ENCODE measurements around the gene DCHS2.

DCHS2 gene

DNA sequence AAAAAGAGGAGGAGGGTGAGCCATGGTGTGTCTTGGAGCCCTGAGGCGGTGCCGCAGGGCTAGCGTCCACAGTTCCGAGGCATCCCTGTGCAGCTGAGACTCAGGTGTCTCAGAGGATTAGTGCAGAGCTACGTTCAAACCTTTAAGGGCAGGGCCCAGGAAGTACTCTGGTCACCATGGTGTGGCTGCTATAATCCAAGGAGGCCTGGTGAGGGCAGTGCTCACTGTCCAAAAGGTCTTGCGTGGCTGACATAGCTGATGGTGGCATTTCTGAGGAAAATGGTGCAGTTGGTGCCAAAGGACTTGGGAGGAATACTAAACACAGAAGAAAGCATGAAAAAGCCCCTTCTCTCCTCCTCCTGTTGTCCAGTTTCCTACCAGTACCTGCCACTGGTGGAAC lies 146.9 kb downstream of the DCHS2 start:
- no peak overlapping the region for H4K91ac ChIP-seq (ENCODE audit: low read depth, low read length)
- no peaks in the 10 kb centered on the region for H3K9me3 ChIP-seq (ENCODE audit: insufficient read depth, low read depth, low read length)
- no peak overlapping the region for H2AK5ac ChIP-seq (ENCODE audit: low read length)
- no peak overlapping the region for H3K14ac ChIP-seq (ENCODE audit: low read length)
- H3K4me2 ChIP-seq (ENCODE audit: low read length) = no peak overlapping the region
- WGBS (ENCODE audit: extremely low coverage, insufficient coverage, insufficient read length) = no CpG with 5 or more reads among the region's 6 CpGs
- no peak overlapping the region for H2AFZ ChIP-seq (ENCODE audit: insufficient read depth, low read length, poor library complexity)
- no peak overlapping the region for H4K12ac ChIP-seq (ENCODE audit: low read depth, low read length)
- H3K27me3 ChIP-seq (ENCODE audit: insufficient read depth, low read length) = no peaks in the 10 kb centered on the region
- no peak overlapping the region for H3K4me3 ChIP-seq (ENCODE audit: low read depth, low read length)
- no peaks in the 10 kb centered on the region for H3K4me1 ChIP-seq (ENCODE audit: control insufficient read depth in 1 of 2, insufficient read depth in 2 of 2, low read length in 2 of 2)
- no peaks in the 10 kb centered on the region for H3K79me2 ChIP-seq (ENCODE audit: control insufficient read depth, insufficient read depth, low read length, poor library complexity)
- H2BK120ac ChIP-seq (ENCODE audit: insufficient read depth, low read length, poor library complexity) = no peak overlapping the region
- no peak overlapping the region for H3K23ac ChIP-seq (ENCODE audit: low read length)
- no peak overlapping the region for H3K27ac ChIP-seq (ENCODE audit: low read depth, low read length)
- H3K79me1 ChIP-seq (ENCODE audit: low read length) = no peaks in the 10 kb centered on the region
- H3K9ac ChIP-seq (ENCODE audit: low read length) = no peak overlapping the region
- no peak overlapping the region for H3K18ac ChIP-seq (ENCODE audit: low read length)
- H3K4ac ChIP-seq (ENCODE audit: low read depth, low read length) = no peak overlapping the region
- peak in 1 of 2 donors; percentile 33 for DNase-seq
- no peak overlapping the region for H2BK12ac ChIP-seq (ENCODE audit: low read length)
- H3K36me3 ChIP-seq (ENCODE audit: control insufficient read depth in 1 of 2, insufficient read depth in 2 of 2, low read length in 2 of 2) = no peaks in the 10 kb centered on the region
- H2BK5ac ChIP-seq (ENCODE audit: low read depth, low read length, poor library complexity) = no peak overlapping the region
- no peak overlapping the region for H4K8ac ChIP-seq (ENCODE audit: low read depth, low read length)

- Histone ChIP-seq H3K23ac (ENCODE audit: low read length) (no peak overlapping the region), H3K79me2 (ENCODE audit: control insufficient read depth, insufficient read depth, low read length, poor library complexity) (no peaks in the 10 kb centered on the region)
Observed at GRCh38 chr4:154343651-154344050, 147.9 kb downstream of the DCHS2 start.

DNA sequence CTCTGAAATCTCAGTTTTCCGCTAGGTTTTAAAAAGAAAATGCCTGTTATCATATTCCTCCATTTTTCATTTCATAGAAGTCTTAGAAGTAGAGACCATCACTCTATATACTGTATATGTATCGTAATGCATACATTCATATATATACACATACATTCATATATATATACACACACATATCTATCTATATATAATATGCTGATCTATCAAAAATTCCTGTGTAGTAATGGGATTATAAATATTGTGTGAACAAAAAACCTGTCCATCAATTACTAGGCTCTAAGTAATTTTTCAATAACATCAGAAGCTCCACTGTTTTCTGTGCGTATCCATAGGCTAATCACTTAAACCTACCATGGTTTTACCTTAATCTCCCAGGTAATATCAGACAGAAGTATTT lies 150.2 kb downstream of the DCHS2 start:
- Histone ChIP-seq H2AFZ (ENCODE audit: insufficient read depth, low read length, poor library complexity) (no peak overlapping the region), H3K4me1 (ENCODE audit: control insufficient read depth in 1 of 2, insufficient read depth in 2 of 2, low read length in 2 of 2) (no peaks in the 10 kb centered on the region), H3K9ac (ENCODE audit: low read length) (no peak overlapping the region), H2AK5ac (ENCODE audit: low read length) (no peak overlapping the region), H4K91ac (ENCODE audit: low read depth, low read length) (no peak overlapping the region), H4K12ac (ENCODE audit: low read depth, low read length) (no peak overlapping the region), H3K27ac (ENCODE audit: low read depth, low read length) (no peak overlapping the region), H3K36me3 (ENCODE audit: control insufficient read depth in 1 of 2, insufficient read depth in 2 of 2, low read length in 2 of 2) (no peaks in the 10 kb centered on the region), H3K27me3 (ENCODE audit: insufficient read depth, low read length) (no peaks in the 10 kb centered on the region), H3K4me3 (ENCODE audit: low read depth, low read length) (no peak overlapping the region), H3K4ac (ENCODE audit: low read depth, low read length) (no peak overlapping the region), H2BK12ac (ENCODE audit: low read length) (no peak overlapping the region), H3K9me3 (ENCODE audit: insufficient read depth, low read depth, low read length) (no peaks in the 10 kb centered on the region), H2BK5ac (ENCODE audit: low read depth, low read length, poor library complexity) (no peak overlapping the region), H3K23ac (ENCODE audit: low read length) (no peak overlapping the region), H3K79me1 (ENCODE audit: low read length) (no peaks in the 10 kb centered on the region), H3K79me2 (ENCODE audit: control insufficient read depth, insufficient read depth, low read length, poor library complexity) (no peaks in the 10 kb centered on the region), H3K18ac (ENCODE audit: low read length) (no peak overlapping the region), H4K8ac (ENCODE audit: low read depth, low read length) (no peak overlapping the region), H3K4me2 (ENCODE audit: low read length) (no peak overlapping the region), H3K14ac (ENCODE audit: low read length) (no peak overlapping the region), H2BK120ac (ENCODE audit: insufficient read depth, low read length, poor library complexity) (no peak overlapping the region)
- no peak for DNase-seq
- WGBS (ENCODE audit: extremely low coverage, insufficient coverage, insufficient read length) = no CpG with 5 or more reads among the region's 3 CpGs

More at GRCh38 chr4:154343651-154344050, 147.9 kb downstream of the DCHS2 start:
- Histone ChIP-seq H4K12ac (ENCODE audit: low read depth, low read length) (no peak overlapping the region), H2AK5ac (ENCODE audit: low read length) (no peak overlapping the region), H3K4me1 (ENCODE audit: control insufficient read depth in 1 of 2, insufficient read depth in 2 of 2, low read length in 2 of 2) (no peaks in the 10 kb centered on the region), H3K14ac (ENCODE audit: low read length) (no peak overlapping the region), H2BK120ac (ENCODE audit: insufficient read depth, low read length, poor library complexity) (no peak overlapping the region), H3K18ac (ENCODE audit: low read length) (no peak overlapping the region), H4K91ac (ENCODE audit: low read depth, low read length) (no peak overlapping the region), H3K9ac (ENCODE audit: low read length) (no peak overlapping the region), H4K8ac (ENCODE audit: low read depth, low read length) (no peak overlapping the region), H2BK5ac (ENCODE audit: low read depth, low read length, poor library complexity) (no peak overlapping the region), H2BK12ac (ENCODE audit: low read length) (no peak overlapping the region), H3K9me3 (ENCODE audit: insufficient read depth, low read depth, low read length) (no peaks in the 10 kb centered on the region), H3K79me1 (ENCODE audit: low read length) (no peaks in the 10 kb centered on the region), H2AFZ (ENCODE audit: insufficient read depth, low read length, poor library complexity) (no peak overlapping the region), H3K4me2 (ENCODE audit: low read length) (no peak overlapping the region), H3K27me3 (ENCODE audit: insufficient read depth, low read length) (no peaks in the 10 kb centered on the region), H3K36me3 (ENCODE audit: control insufficient read depth in 1 of 2, insufficient read depth in 2 of 2, low read length in 2 of 2) (no peaks in the 10 kb centered on the region), H3K4ac (ENCODE audit: low read depth, low read length) (no peak overlapping the region), H3K27ac (ENCODE audit: low read depth, low read length) (no peak overlapping the region), H3K4me3 (ENCODE audit: low read depth, low read length) (no peak overlapping the region)
- no peak for DNase-seq
- no CpG with 5 or more reads among the region's 3 CpGs for WGBS (ENCODE audit: extremely low coverage, insufficient coverage, insufficient read length)

DNA sequence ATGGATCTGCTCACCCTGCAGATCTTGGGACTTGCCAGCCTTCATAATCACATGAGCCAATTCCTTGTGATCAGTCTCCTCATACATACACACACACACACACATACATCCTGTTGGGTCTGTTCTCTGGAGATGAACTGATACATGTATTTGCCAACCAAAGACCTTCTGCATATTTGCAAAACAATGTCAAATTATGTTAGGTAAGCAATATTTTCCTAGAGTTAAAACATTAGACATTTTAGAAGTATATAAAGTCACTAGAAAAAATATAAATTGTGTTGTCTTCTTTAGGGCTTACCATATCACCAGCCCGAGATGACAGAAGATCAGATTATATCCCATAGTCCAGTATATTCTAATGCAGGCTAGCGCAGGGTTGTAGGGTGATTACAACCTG lies 156.0 kb downstream of the DCHS2 start:
- H3K79me2 ChIP-seq (ENCODE audit: control insufficient read depth, insufficient read depth, low read length, poor library complexity) = no peaks in the 10 kb centered on the region

More for the DNA sequence above, 156.0 kb downstream of the DCHS2 start:
- no peak overlapping the region for H3K18ac ChIP-seq (ENCODE audit: low read length)
- no peak overlapping the region for H3K9ac ChIP-seq (ENCODE audit: low read length)
- no peak overlapping the region for H4K8ac ChIP-seq (ENCODE audit: low read depth, low read length)
- no peaks in the 10 kb centered on the region for H3K79me1 ChIP-seq (ENCODE audit: low read length)
- H3K4me1 ChIP-seq (ENCODE audit: control insufficient read depth in 1 of 2, insufficient read depth in 2 of 2, low read length in 2 of 2) = peaks cover 0 to 6% of the 10 kb centered on the region in 2 experiments
- no peak overlapping the region for H3K14ac ChIP-seq (ENCODE audit: low read length)
- no peak overlapping the region for H4K12ac ChIP-seq (ENCODE audit: low read depth, low read length)
- H3K27ac ChIP-seq (ENCODE audit: low read depth, low read length) = no peak overlapping the region
- H2BK120ac ChIP-seq (ENCODE audit: insufficient read depth, low read length, poor library complexity) = no peak overlapping the region
- no peaks in the 10 kb centered on the region for H3K27me3 ChIP-seq (ENCODE audit: insufficient read depth, low read length)
- H3K23ac ChIP-seq (ENCODE audit: low read length) = no peak overlapping the region
- no peak overlapping the region for H3K4ac ChIP-seq (ENCODE audit: low read depth, low read length)
- H2AFZ ChIP-seq (ENCODE audit: insufficient read depth, low read length, poor library complexity) = no peak overlapping the region
- no peak overlapping the region for H2AK5ac ChIP-seq (ENCODE audit: low read length)
- no peaks in the 10 kb centered on the region for H3K36me3 ChIP-seq (ENCODE audit: control insufficient read depth in 1 of 2, insufficient read depth in 2 of 2, low read length in 2 of 2)
- no peak overlapping the region for H4K91ac ChIP-seq (ENCODE audit: low read depth, low read length)
- no peak overlapping the region for H3K4me3 ChIP-seq (ENCODE audit: low read depth, low read length)
- no peak overlapping the region for H3K4me2 ChIP-seq (ENCODE audit: low read length)
- H2BK5ac ChIP-seq (ENCODE audit: low read depth, low read length, poor library complexity) = no peak overlapping the region
- no peak for DNase-seq
- WGBS (ENCODE audit: extremely low coverage, insufficient coverage, insufficient read length) = no CpG with 5 or more reads among the region's 2 CpGs
- H3K9me3 ChIP-seq (ENCODE audit: insufficient read depth, low read depth, low read length) = no peaks in the 10 kb centered on the region
- no peak overlapping the region for H2BK12ac ChIP-seq (ENCODE audit: low read length)
